MM.1S (cell line): ENCODE measurements around the gene GNL3.

ENCODE experiments used
- EZH2 ChIP-seq: fragments of 300-600 bp; sonication (generic); optimal IDR thresholded peaks from 2 replicates; pipeline ENCODE3; 2017; ENCODE audit warnings: low read depth, mild to moderate bottlenecking, antibody characterized with exemption, low read length, mixed read lengths
- EZH2phosphoT487 ChIP-seq: fragments of 300-600 bp; sonication (generic); IDR thresholded peaks from 2 replicates; pipeline ENCODE4 v1.6.1; 2018; ENCODE audit warnings: antibody characterized with exemption, low read length
- TF ChIP-seq, protein P1 (sequence below): fragments of 300-600 bp; sonication (generic); IDR thresholded peaks from 2 replicates; pipeline ENCODE4 v1.5.1; 2016; ENCODE audit warnings: antibody characterized with exemption, low read length, mixed read lengths

DNA sequence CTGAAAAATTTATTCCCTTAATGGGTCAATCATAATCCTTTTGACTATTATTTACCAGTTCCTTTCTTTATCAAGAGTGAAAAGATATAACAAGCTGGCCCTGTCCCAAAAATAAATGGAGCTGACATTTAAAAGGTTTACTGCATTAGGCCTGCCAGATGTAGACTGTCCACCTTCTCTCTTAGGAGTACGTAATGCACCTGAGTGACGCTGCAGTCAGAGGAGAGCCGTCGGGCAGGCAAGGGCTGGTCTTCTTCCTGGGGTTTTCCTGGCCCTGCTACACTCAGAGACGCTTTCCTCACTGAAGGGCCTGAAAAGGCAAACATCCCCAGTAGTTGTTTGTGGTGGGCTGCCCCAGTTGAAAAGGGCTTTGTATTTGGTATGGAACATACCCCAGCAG is 57.3 kb downstream of the GNL3 start:
- TF ChIP-seq, protein P1, sequence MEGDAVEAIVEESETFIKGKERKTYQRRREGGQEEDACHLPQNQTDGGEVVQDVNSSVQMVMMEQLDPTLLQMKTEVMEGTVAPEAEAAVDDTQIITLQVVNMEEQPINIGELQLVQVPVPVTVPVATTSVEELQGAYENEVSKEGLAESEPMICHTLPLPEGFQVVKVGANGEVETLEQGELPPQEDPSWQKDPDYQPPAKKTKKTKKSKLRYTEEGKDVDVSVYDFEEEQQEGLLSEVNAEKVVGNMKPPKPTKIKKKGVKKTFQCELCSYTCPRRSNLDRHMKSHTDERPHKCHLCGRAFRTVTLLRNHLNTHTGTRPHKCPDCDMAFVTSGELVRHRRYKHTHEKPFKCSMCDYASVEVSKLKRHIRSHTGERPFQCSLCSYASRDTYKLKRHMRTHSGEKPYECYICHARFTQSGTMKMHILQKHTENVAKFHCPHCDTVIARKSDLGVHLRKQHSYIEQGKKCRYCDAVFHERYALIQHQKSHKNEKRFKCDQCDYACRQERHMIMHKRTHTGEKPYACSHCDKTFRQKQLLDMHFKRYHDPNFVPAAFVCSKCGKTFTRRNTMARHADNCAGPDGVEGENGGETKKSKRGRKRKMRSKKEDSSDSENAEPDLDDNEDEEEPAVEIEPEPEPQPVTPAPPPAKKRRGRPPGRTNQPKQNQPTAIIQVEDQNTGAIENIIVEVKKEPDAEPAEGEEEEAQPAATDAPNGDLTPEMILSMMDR, result no peak
- no peak for TF ChIP-seq EZH2
- TF ChIP-seq EZH2phosphoT487, result no peak
